Fibroblast of lung (primary cell): Measurements from ENCODE around the gene ANKRD13D.

ENCODE experiments used
- CTCF ChIP-seq, 2 donors: IDR thresholded peaks in 1 of 2; conservative IDR thresholded peaks in 1 of 2; 1 replicate in 1 of 2; 2 replicates in 1 of 2; pipeline ENCODE4 v1.5.1; 2011 to 2012; ENCODE audit warnings: low read length in 2 of 2, control low read depth in 1 of 2, inconsistent platforms in 1 of 2, low read depth in 1 of 2, mild to moderate bottlenecking in 1 of 2
- EZH2 ChIP-seq: IDR thresholded peaks from 2 replicates; pipeline ENCODE4 v1.5.1; 2012; ENCODE audit warnings: low read length, control low read depth, mild to moderate bottlenecking; ENCODE audit errors: missing control alignments

DNA sequence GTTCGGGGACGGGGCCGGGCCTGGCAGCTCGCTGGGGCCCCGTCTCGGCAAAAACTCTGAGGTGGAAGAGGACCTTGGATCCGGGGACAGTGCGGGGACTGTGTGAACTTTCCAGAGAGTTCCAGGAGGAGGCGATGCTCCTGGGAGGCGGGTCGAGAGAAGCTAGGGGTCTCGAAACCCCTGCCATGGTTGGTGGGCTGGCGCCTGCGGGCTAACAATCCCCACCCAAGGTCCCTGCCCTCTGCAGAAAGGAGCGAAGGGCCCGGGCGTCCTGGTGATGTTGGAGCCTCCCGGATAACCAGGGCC lies 27.5 kb upstream of the ANKRD13D start:
- peak in 1 of 2 donors; percentile 36 for TF ChIP-seq CTCF (conservative IDR thresholded peaks at IDR 0.05 in 1 of 2, IDR thresholded peaks at IDR 0.05 in 1 of 2; ENCODE audit: low read depth in 1 of 2, low read length in 2 of 2)
- TF ChIP-seq EZH2: no peak
